K562 (cell line): ENCODE results near the gene GOLGA8K. TPM values are rescaled to one million over a fixed set of nuclear protein-coding genes. Genes with fewer than 3 reads are reported as not detected.
"Not testable (repeated sequence)": the region's sequence is repeated elsewhere in the genome, so short reads cannot be mapped to it uniquely, and the experiment has no call there.

Source experiments
- ATAC-seq: fragments of 200-7000 bp; cut with Tn5 transposase; 3 replicates; pipeline ENCODE4 v1.9.1; 2020; ENCODE audit warnings: moderate library complexity
- BruUV-seq: library from RNA; stranded (reverse); fragments of 400-500 nt; replicated peaks from 2 replicates; lab custom pipeline; 2021; lab: Mats Ljungman, UMichigan
- CTCF ChIA-PET: fragments of 300-600 bp; formaldehyde crosslinking; extraction: SDS; loops from one replicate; lab custom pipeline; 2021; ENCODE audit warnings: low intra/inter-chr PET ratio; lab: Yijun Ruan, JAX
- POLR2A ChIA-PET: fragments of 300-600, 350-650 bp; sonication (Branson Sonifier 250); formaldehyde crosslinking; extraction: SDS; loops from one replicate; lab custom pipeline; 2021; ENCODE audit warnings: antibody characterized with exemption, inconsistent platforms; lab: Yijun Ruan, JAX
- DNase-seq, 4 experiments: peaks; one replicate each; pipeline versions ENCODE4 v3.0.0 to v3.0.0-alpha.2; 2011 to 2018; ENCODE audit warnings: low spot score in 3 of 4, mixed read lengths in 3 of 4; ENCODE audit errors: extremely low read depth in 1 of 4
- FAIRE-seq: peaks from 2 replicates; lab custom pipeline; 2011; peaks lifted over from hg19 to GRCh38; lab: Jason Lieb, UNC
- H2AFZ ChIP-seq: 2 replicates; pipeline ENCODE4 v1.6.0; 2011; ENCODE audit warnings: low read depth, low read length, control low read depth, inconsistent platforms
- H3K27ac ChIP-seq: fragments of 200-600 bp; 3 replicates; pipeline ENCODE4 v1.8.0; 2011; ENCODE audit warnings: low read depth, mild to moderate bottlenecking, control low read depth, inconsistent platforms, low read length, moderate library complexity, mixed read lengths; ENCODE audit errors: extremely low read depth
- H3K27me3 ChIP-seq, 2 experiments: fragments of 300-600 bp in 1 of 2; 2 replicates in 1 of 2; 3 replicates in 1 of 2; pipeline versions ENCODE4 v1.6.0 to v1.8.0; 2011; ENCODE audit warnings: inconsistent platforms in 2 of 2, low read length in 2 of 2, mild to moderate bottlenecking in 1 of 2, mixed read lengths in 1 of 2, moderate library complexity in 1 of 2; ENCODE audit not compliant: control insufficient read depth in 2 of 2, insufficient read depth in 2 of 2
- H3K36me3 ChIP-seq: fragments of 300-600 bp; 3 replicates; pipeline ENCODE4 v1.8.0; 2011; ENCODE audit warnings: mild to moderate bottlenecking, low read length, inconsistent platforms; ENCODE audit not compliant: control insufficient read depth, insufficient read depth
- H3K4me1 ChIP-seq, 2 experiments: fragments of 200-600 bp in 1 of 2; replicated peaks in 1 of 2; 2 replicates in 1 of 2; 3 replicates in 1 of 2; pipeline versions ENCODE4 v1.5.1 to v1.8.0; 2011; ENCODE audit warnings: inconsistent platforms in 2 of 2, low read length in 2 of 2, mild to moderate bottlenecking in 1 of 2, mixed read lengths in 1 of 2, moderate library complexity in 1 of 2; ENCODE audit not compliant: control insufficient read depth in 2 of 2, insufficient read depth in 2 of 2
- H3K4me2 ChIP-seq: 2 replicates; pipeline ENCODE4 v1.6.1; 2011; ENCODE audit warnings: low read length, control low read depth, inconsistent platforms, mixed read lengths; ENCODE audit not compliant: insufficient read depth
- H3K4me3 ChIP-seq: fragments of 200-600 bp; sonication (generic), shearing (Covaris generic); 2 replicates; pipeline ENCODE4 v1.5.1; 2016; ENCODE audit warnings: control low read depth, inconsistent platforms
- H3K79me2 ChIP-seq: fragments of 200-600 bp; 3 replicates; pipeline ENCODE4 v1.8.0; 2011; ENCODE audit warnings: low read length, inconsistent platforms; ENCODE audit not compliant: control insufficient read depth, insufficient read depth
- H3K9ac ChIP-seq, 2 experiments: 2 replicates each; pipeline versions ENCODE4 v1.6.0 to v1.6.1; 2011; ENCODE audit warnings: low read depth in 2 of 2, low read length in 2 of 2, control low read depth in 1 of 2, inconsistent platforms in 1 of 2, mild to moderate bottlenecking in 1 of 2, mixed read lengths in 1 of 2; ENCODE audit not compliant: insufficient read depth in 1 of 2
- H3K9me1 ChIP-seq: one replicate; pipeline ENCODE4 v1.6.0; 2011; ENCODE audit warnings: inconsistent platforms, mild to moderate bottlenecking, low read length, moderate library complexity; ENCODE audit not compliant: control insufficient read depth, insufficient read depth
- H3K9me3 ChIP-seq: replicated peaks from 2 replicates; pipeline ENCODE4 v1.5.1; 2011; ENCODE audit warnings: low read depth, low read length, inconsistent platforms; ENCODE audit not compliant: control insufficient read depth, insufficient read depth
- H4K20me1 ChIP-seq: replicated peaks from 2 replicates; pipeline ENCODE4 v1.6.1; 2011; ENCODE audit warnings: low read length, inconsistent platforms, mixed read lengths; ENCODE audit not compliant: control insufficient read depth, insufficient read depth
- WGBS: fragments of 100-300 bp; shearing (Covaris generic); methylation state at CpG from one replicate; pipeline ENCODE4 v1.1.6; 2016; ENCODE audit warnings: low coverage, mixed read lengths; ENCODE audit not compliant: insufficient coverage; ENCODE audit errors: missing lambda C conversion rate; 5-methylcytosine and 5-hydroxymethylcytosine counted together
- in situ Hi-C: fragments of 300-500 bp; cut with MboI; formaldehyde crosslinking; loops from 4 replicates; pipeline ENCODE4 v1.15.0; 2018; ENCODE audit warnings: inconsistent platforms, mixed read lengths
- intact Hi-C: fragments of 100-400 bp; cut with micrococcal nuclease; formaldehyde crosslinking; loops from 2 replicates; pipeline ENCODE4 v1.14.2; 2022
- polyA plus RNA-seq, 8 experiments: library from polyadenylated mRNA; depleted of rRNA in 4 of 8; stranded (reverse) in 5 of 8; unstranded in 3 of 8; fragments of >200 nt; fragmentation: Nextera tagmentation in 2 of 8; fragmentation: Illumina TruSeq in 1 of 8; extraction: Ambion mirVana in 2 of 8; extraction: Trizol in 1 of 8; gene quantifications; 2 replicates each; pipeline versions ENCODE4 v1.2.1 to v1.2.3, GENCODE V29; 2011 to 2014; ENCODE audit warnings: inconsistent platforms in 1 of 8, missing spikeins in 1 of 8
- total RNA-seq, 7 experiments: library from RNA; depleted of rRNA in 6 of 7; stranded (reverse); fragments of >200 nt in 6 of 7; fragmentation: Illumina TruSeq in 2 of 7; extraction: Trizol in 2 of 7; gene quantifications; 2 replicates each; pipeline versions ENCODE4 v1.2.1 to v1.2.3, GENCODE V29; 2011 to 2021; ENCODE audit warnings: low replicate concordance in 1 of 7

GOLGA8K gene
- total and polyA plus RNA-seq, 9 of the 15 experiments (the other 6 are each of a cell fraction or from before 2014, with no cell fraction given), result 0.32 TPM; not detected in 8

DNA sequence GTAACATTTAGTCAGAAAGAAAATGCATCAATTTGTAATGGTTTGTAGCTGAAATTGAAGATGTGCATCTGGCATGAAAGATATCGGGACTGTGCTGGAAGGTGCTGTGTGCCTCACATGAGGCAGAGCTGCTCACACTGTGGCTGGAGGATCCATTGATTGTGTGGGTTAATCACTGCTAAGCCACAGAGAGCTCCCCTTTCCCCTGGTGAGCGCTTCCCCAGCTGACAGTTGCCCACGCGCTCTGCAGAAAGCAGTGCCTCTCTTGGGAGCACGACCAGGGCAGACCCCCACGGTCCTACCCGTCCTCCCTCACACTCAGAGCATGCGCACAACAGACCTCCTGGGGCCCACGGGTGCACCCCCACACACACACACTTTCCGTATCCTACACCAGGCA is 37.1 kb downstream of the GOLGA8K start:
- H3K79me2 ChIP-seq, result not testable (repeated sequence)

DNA sequence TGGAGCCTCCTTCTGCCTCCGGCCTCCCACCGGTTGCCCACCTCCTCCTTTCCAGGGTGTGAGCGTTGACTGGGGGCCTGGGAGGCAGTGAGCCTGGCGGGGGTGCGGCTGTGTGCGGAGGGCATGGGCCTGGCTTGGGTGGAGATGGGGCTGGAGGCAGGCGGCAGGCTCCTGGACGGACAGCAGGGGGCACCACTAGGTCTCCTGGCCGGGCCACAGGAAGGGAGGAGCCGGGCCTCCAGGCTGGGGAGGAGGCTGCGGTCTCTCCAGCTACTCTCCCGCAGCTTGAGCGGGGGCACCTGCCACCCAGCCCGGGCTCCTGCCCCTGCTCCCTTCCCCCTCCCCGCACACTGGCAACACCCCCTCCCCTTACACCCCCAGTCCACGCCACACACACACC is 38.1 kb downstream of the GOLGA8K start:
- H3K36me3 ChIP-seq, DNase-seq, H3K27me3 ChIP-seq, H4K20me1 ChIP-seq, H3K27ac ChIP-seq, H3K79me2 ChIP-seq, H2AFZ ChIP-seq, FAIRE-seq, H3K4me2 ChIP-seq, in situ Hi-C loops, intact Hi-C loops, CTCF ChIA-PET, H3K9ac ChIP-seq, H3K9me1 ChIP-seq, BruUV-seq, POLR2A ChIA-PET, H3K4me1 ChIP-seq, H3K9me3 ChIP-seq, H3K4me3 ChIP-seq: not testable (repeated sequence)
- peak; percentile 77 for ATAC-seq
- no CpG with 5 or more reads among the region's 16 CpGs for WGBS

More for the DNA sequence above, 37.1 kb downstream of the GOLGA8K start:
- H3K9ac ChIP-seq, BruUV-seq, in situ Hi-C loops, H4K20me1 ChIP-seq, H3K36me3 ChIP-seq, H2AFZ ChIP-seq, H3K4me1 ChIP-seq, H3K9me3 ChIP-seq, H3K9me1 ChIP-seq, POLR2A ChIA-PET, H3K27ac ChIP-seq, H3K27me3 ChIP-seq, FAIRE-seq, H3K4me3 ChIP-seq, CTCF ChIA-PET, DNase-seq, intact Hi-C loops, H3K4me2 ChIP-seq: not testable (repeated sequence)
- peak; percentile 26; the same call in 2 of the 3 replicates for ATAC-seq
- WGBS, result no CpG with 5 or more reads among the region's 10 CpGs

DNA sequence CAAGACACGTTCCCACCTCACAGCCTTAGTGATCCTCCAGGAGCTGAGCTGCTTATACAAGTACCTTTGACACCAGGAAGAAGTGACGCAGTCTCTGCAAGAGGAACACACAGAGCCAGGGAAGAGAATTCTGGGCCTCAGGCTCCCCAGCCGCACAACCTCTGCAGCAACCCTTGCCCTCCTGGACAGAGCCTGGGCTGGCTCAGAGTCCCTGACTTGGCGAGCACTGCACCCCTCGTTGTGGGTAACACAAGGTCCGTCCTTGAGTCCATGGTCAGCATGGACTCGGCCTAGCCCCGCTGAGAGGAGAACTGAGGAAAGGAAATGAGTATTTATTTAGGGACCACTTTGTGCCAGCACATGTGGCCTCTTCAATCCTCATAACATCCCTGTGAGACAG is 39.6 kb downstream of the GOLGA8K start:
- H3K27ac ChIP-seq, H3K9me3 ChIP-seq, POLR2A ChIA-PET, FAIRE-seq, H2AFZ ChIP-seq, H3K9me1 ChIP-seq, CTCF ChIA-PET, in situ Hi-C loops, H3K4me3 ChIP-seq, intact Hi-C loops, H3K9ac ChIP-seq, H4K20me1 ChIP-seq, H3K4me2 ChIP-seq, H3K79me2 ChIP-seq, H3K27me3 ChIP-seq, H3K36me3 ChIP-seq, H3K4me1 ChIP-seq, BruUV-seq, ATAC-seq, DNase-seq: not testable (repeated sequence)
- 17% methylated on average over 1 of the region's 8 CpGs for WGBS

DNA sequence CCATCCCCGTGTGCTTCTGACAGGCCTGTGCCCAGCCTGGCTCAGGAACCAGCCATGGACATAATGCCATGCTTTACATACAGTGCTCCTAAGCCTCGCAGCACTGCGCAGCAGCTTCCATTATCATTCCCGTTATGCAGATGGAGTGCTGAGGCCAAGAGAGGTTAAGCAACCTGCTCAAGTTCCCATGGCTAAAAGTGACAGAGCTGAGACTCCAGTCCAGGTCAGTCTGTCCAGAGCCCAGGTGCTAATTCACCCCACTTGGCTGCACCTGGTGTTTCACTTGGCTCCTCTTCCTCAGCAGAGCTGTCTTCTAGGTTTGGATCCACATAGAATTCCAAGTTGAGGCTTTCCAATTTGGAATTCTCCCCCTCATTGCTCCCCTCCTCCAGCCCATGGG is 41.4 kb downstream of the GOLGA8K start:
- H3K36me3 ChIP-seq, H3K9ac ChIP-seq, H3K79me2 ChIP-seq, H3K27me3 ChIP-seq, CTCF ChIA-PET, DNase-seq, H3K4me2 ChIP-seq, FAIRE-seq, H3K27ac ChIP-seq, BruUV-seq, ATAC-seq, H3K4me3 ChIP-seq, H3K9me3 ChIP-seq, in situ Hi-C loops, intact Hi-C loops, H3K4me1 ChIP-seq, H3K9me1 ChIP-seq, H2AFZ ChIP-seq, POLR2A ChIA-PET, H4K20me1 ChIP-seq: not testable (repeated sequence)
- WGBS, result 0% methylated on average over 3 of the region's 4 CpGs
